GM12878 (cell line): Measurements from ENCODE around the gene DPP6.
"Not testable (repeated sequence)": the region's sequence is repeated elsewhere in the genome, so short reads cannot be mapped to it uniquely, and the experiment has no call there.

ENCODE experiments used
- ASH2L ChIP-seq: fragments of 300-600, 200-600 bp; sonication (generic); IDR thresholded peaks from 2 replicates; pipeline ENCODE4 v1.6.1; 2017; ENCODE audit warnings: low read depth, mild to moderate bottlenecking, borderline replicate concordance
- BACH1 ChIP-seq: fragments of 450-650 bp; IDR thresholded peaks from 2 replicates; pipeline ENCODE4 v1.6.1; 2017; ENCODE audit warnings: mild to moderate bottlenecking, borderline replicate concordance
- CTCF ChIP-seq, 3 experiments: IDR thresholded peaks in 2 of 3; conservative IDR thresholded peaks in 1 of 3; 2 replicates each; pipeline ENCODE4 v1.5.1; 2011; ENCODE audit warnings: low read depth in 3 of 3, low read length in 3 of 3, mild to moderate bottlenecking in 3 of 3, control low read depth in 2 of 3, moderate library complexity in 2 of 3, inconsistent platforms in 1 of 3, mixed read lengths in 1 of 3; ENCODE audit not compliant: control insufficient read depth in 2 of 3, insufficient read depth in 1 of 3; ENCODE audit errors: extremely low read depth in 1 of 3
- EZH2 ChIP-seq: IDR thresholded peaks from 2 replicates; pipeline ENCODE4 v1.6.1; 2012; ENCODE audit warnings: low read depth, mild to moderate bottlenecking, control low read depth, inconsistent platforms, low read length, borderline replicate concordance; ENCODE audit not compliant: control insufficient read depth
- POLR2AphosphoS5 ChIP-seq: IDR thresholded peaks from 2 replicates; pipeline ENCODE4 v1.6.1; 2011; ENCODE audit warnings: mild to moderate bottlenecking, low read length, inconsistent platforms
- USF1 ChIP-seq: IDR thresholded peaks from 2 replicates; pipeline ENCODE4 v1.6.1; 2011; ENCODE audit warnings: borderline replicate concordance, low read depth, mild to moderate bottlenecking, moderate library complexity, mixed read lengths, low read length; ENCODE audit not compliant: insufficient read depth; ENCODE audit errors: extremely low read length
- TF ChIP-seq, protein P1 (sequence below): fragments of 450-650 bp; conservative IDR thresholded peaks from 2 replicates; pipeline ENCODE4 v1.6.1; 2017; ENCODE audit warnings: mild to moderate bottlenecking, moderate library complexity
- TF ChIP-seq, protein P2 (sequence below): fragments of 450-650 bp; IDR thresholded peaks from 2 replicates; pipeline ENCODE4 v1.6.1; 2017; ENCODE audit warnings: antibody characterized with exemption, mild to moderate bottlenecking, moderate library complexity

DNA sequence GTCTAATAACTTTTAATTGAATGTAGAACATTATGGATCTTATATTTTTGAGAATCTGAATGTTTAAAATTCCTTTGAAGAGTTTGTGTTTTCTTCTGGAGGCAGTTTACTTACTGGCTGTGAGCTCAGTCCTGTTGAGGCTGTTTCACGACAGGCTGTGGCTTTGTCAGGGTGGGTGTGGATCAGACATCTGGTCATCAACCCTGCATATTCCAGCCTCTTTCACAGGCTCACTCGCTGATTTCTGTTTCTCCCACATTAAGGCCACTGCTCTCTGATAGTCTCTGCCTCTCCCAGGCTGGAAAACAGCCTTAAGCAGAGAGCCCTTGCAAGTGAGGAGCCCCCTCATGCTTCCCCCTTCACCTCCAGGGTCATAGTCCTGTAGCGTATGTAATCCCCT is 39.4 kb upstream of the DPP6 start:
- not testable (repeated sequence) for TF ChIP-seq POLR2AphosphoS5; CTCF (IDR thresholded peaks at IDR 0.05 in 2 of 3, conservative IDR thresholded peaks at IDR 0.05 in 1 of 3; ENCODE audit: control insufficient read depth in 2 of 3, extremely low read depth in 1 of 3, insufficient read depth in 1 of 3, low read depth in 3 of 3, low read length in 3 of 3); USF1; ASH2L; EZH2; BACH1
- TF ChIP-seq, protein P1, sequence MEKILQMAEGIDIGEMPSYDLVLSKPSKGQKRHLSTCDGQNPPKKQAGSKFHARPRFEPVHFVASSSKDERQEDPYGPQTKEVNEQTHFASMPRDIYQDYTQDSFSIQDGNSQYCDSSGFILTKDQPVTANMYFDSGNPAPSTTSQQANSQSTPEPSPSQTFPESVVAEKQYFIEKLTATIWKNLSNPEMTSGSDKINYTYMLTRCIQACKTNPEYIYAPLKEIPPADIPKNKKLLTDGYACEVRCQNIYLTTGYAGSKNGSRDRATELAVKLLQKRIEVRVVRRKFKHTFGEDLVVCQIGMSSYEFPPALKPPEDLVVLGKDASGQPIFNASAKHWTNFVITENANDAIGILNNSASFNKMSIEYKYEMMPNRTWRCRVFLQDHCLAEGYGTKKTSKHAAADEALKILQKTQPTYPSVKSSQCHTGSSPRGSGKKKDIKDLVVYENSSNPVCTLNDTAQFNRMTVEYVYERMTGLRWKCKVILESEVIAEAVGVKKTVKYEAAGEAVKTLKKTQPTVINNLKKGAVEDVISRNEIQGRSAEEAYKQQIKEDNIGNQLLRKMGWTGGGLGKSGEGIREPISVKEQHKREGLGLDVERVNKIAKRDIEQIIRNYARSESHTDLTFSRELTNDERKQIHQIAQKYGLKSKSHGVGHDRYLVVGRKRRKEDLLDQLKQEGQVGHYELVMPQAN, result not testable (repeated sequence)
- TF ChIP-seq, protein P2, sequence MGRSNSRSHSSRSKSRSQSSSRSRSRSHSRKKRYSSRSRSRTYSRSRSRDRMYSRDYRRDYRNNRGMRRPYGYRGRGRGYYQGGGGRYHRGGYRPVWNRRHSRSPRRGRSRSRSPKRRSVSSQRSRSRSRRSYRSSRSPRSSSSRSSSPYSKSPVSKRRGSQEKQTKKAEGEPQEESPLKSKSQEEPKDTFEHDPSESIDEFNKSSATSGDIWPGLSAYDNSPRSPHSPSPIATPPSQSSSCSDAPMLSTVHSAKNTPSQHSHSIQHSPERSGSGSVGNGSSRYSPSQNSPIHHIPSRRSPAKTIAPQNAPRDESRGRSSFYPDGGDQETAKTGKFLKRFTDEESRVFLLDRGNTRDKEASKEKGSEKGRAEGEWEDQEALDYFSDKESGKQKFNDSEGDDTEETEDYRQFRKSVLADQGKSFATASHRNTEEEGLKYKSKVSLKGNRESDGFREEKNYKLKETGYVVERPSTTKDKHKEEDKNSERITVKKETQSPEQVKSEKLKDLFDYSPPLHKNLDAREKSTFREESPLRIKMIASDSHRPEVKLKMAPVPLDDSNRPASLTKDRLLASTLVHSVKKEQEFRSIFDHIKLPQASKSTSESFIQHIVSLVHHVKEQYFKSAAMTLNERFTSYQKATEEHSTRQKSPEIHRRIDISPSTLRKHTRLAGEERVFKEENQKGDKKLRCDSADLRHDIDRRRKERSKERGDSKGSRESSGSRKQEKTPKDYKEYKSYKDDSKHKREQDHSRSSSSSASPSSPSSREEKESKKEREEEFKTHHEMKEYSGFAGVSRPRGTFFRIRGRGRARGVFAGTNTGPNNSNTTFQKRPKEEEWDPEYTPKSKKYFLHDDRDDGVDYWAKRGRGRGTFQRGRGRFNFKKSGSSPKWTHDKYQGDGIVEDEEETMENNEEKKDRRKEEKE, result not testable (repeated sequence)
